HepG2 (cell line): ENCODE results near the gene UPK1B. TPM values are rescaled to one million over a fixed set of nuclear protein-coding genes. Genes with fewer than 3 reads are reported as not detected.
A peak's percentile ranks its signal among the peaks of the same experiment; 100 is the strongest.

Source experiments
- CSRNP1 ChIP-seq: sonication (generic); formaldehyde crosslinking; IDR thresholded peaks from 2 replicates; pipeline ENCODE4 v1.8.1; 2023; ENCODE audit warnings: mild to moderate bottlenecking, missing genetic modification reagents
- FLYWCH1 ChIP-seq: sonication (generic); formaldehyde crosslinking; IDR thresholded peaks from 2 replicates; pipeline ENCODE4 v1.8.1; 2023; ENCODE audit warnings: mild to moderate bottlenecking, missing genetic modification reagents
- HES4 ChIP-seq: sonication (generic); formaldehyde crosslinking; IDR thresholded peaks from 2 replicates; pipeline ENCODE4 v1.9.0; 2021; ENCODE audit warnings: mild to moderate bottlenecking, missing genetic modification reagents, borderline replicate concordance
- MYNN ChIP-seq: sonication (generic); formaldehyde crosslinking; IDR thresholded peaks from 2 replicates; pipeline ENCODE4 v1.4.0; 2020; ENCODE audit warnings: mild to moderate bottlenecking, low read depth, missing genetic modification reagents
- PAF1 ChIP-seq: IDR thresholded peaks from 2 replicates; pipeline ENCODE4 v1.6.1; 2016; ENCODE audit warnings: missing genetic modification reagents, missing compliant biosample characterization
- SALL1 ChIP-seq: sonication (generic); formaldehyde crosslinking; IDR thresholded peaks from 2 replicates; pipeline ENCODE4 v1.8.0; 2022; ENCODE audit warnings: mild to moderate bottlenecking, missing genetic modification reagents
- TRAFD1 ChIP-seq: sonication (generic); formaldehyde crosslinking; IDR thresholded peaks from 2 replicates; pipeline ENCODE4 v1.5.1; 2020; ENCODE audit warnings: missing genetic modification reagents, mild to moderate bottlenecking, borderline replicate concordance
- ZBTB26 ChIP-seq: IDR thresholded peaks from 2 replicates; pipeline ENCODE4 v1.6.1; 2016; ENCODE audit warnings: missing compliant biosample characterization, missing genetic modification reagents, borderline replicate concordance
- ZC3H4 ChIP-seq: sonication (generic); formaldehyde crosslinking; IDR thresholded peaks from 2 replicates; pipeline ENCODE4 v1.4.0; 2020; ENCODE audit warnings: missing genetic modification reagents, borderline replicate concordance
- ZFYVE20 ChIP-seq: sonication (generic); formaldehyde crosslinking; IDR thresholded peaks from 2 replicates; pipeline ENCODE4 v1.8.0; 2023; ENCODE audit warnings: low read depth, mild to moderate bottlenecking, moderate library complexity, missing genetic modification reagents, borderline replicate concordance
- ZMAT5 ChIP-seq: sonication (generic); formaldehyde crosslinking; IDR thresholded peaks from 2 replicates; pipeline ENCODE4 v1.5.0; 2020; ENCODE audit warnings: mild to moderate bottlenecking, low read depth, missing genetic modification reagents, borderline replicate concordance
- ZNF326 ChIP-seq: sonication (generic); formaldehyde crosslinking; IDR thresholded peaks from 2 replicates; pipeline ENCODE4 v1.4.0; 2020; ENCODE audit warnings: missing genetic modification reagents, borderline replicate concordance
- ZNF350 ChIP-seq: sonication (generic); formaldehyde crosslinking; IDR thresholded peaks from 2 replicates; pipeline ENCODE4 v1.4.0; 2020; ENCODE audit warnings: mild to moderate bottlenecking, low read depth, missing genetic modification reagents, borderline replicate concordance
- ZNF362 ChIP-seq: sonication (generic); formaldehyde crosslinking; IDR thresholded peaks from 2 replicates; pipeline ENCODE4 v1.4.0; 2020; ENCODE audit warnings: missing genetic modification reagents, mild to moderate bottlenecking, borderline replicate concordance
- ZNF496 ChIP-seq: sonication (generic); formaldehyde crosslinking; IDR thresholded peaks from 2 replicates; pipeline ENCODE4 v1.8.1; 2023; ENCODE audit warnings: mild to moderate bottlenecking, moderate library complexity, missing genetic modification reagents; ENCODE audit not compliant: insufficient replicate concordance
- ZNF615 ChIP-seq: sonication (generic); formaldehyde crosslinking; IDR thresholded peaks from 2 replicates; pipeline ENCODE4 v1.5.0; 2020; ENCODE audit warnings: mild to moderate bottlenecking, missing genetic modification reagents, borderline replicate concordance
- ZNF644 ChIP-seq: IDR thresholded peaks from 2 replicates; pipeline ENCODE4 v1.6.1; 2016; ENCODE audit warnings: low read depth
- polyA plus RNA-seq, 8 experiments: library from polyadenylated mRNA; depleted of rRNA in 3 of 8; stranded (reverse) in 7 of 8; unstranded in 1 of 8; fragments of >200 nt; fragmentation: Illumina TruSeq in 4 of 8; extraction: Trizol in 4 of 8; gene quantifications; 2 replicates each; pipeline versions ENCODE4 v1.2.1 to v1.2.3, GENCODE V29; 2011 to 2016; ENCODE audit warnings: low read depth in 4 of 8, missing spikeins in 1 of 8, mixed read lengths in 1 of 8; ENCODE audit not compliant: insufficient read depth in 1 of 8
- total RNA-seq, 5 experiments: library from RNA; depleted of rRNA; stranded (reverse); fragments of >200 nt; fragmentation: Illumina TruSeq; extraction: Trizol; gene quantifications; 2 replicates each; pipeline ENCODE4 v1.2.3, GENCODE V29; 2016; ENCODE audit warnings: low read depth in 1 of 5

Gene UPK1B
- total and polyA plus RNA-seq, 2 of the 13 experiments (the other 11 are each of a cell fraction or from before 2014, with no cell fraction given) = not detected

GRCh38 chr3:119240591-119241434, 67.4 kb downstream of the UPK1B start, which contains the start of gene B4GALT4 (continued):
- no peak for TF ChIP-seq ZMAT5 (CRISPR knock-in tag)
- no peak for TF ChIP-seq CSRNP1 (CRISPR knock-in tag)
- no peak for TF ChIP-seq ZNF350 (CRISPR knock-in tag)
- TF ChIP-seq ZBTB26 (CRISPR knock-in tag) = no peak
- TF ChIP-seq ZC3H4 (CRISPR knock-in tag) = no peak
- TF ChIP-seq ZNF496 (CRISPR knock-in tag) = no peak
- TF ChIP-seq ZNF644 (CRISPR knock-in tag) = no peak
- TF ChIP-seq HES4 (CRISPR knock-in tag) = peak; percentile 67
- no peak for TF ChIP-seq ZNF615
- TF ChIP-seq MYNN = no peak
- TF ChIP-seq ZFYVE20 (CRISPR knock-in tag) = no peak
- TF ChIP-seq FLYWCH1 (CRISPR knock-in tag) = no peak
- peak; percentile 57; the same call in 1 of the 2 replicates for TF ChIP-seq SALL1
- TF ChIP-seq TRAFD1 (CRISPR knock-in tag) = no peak
- TF ChIP-seq ZNF362 (CRISPR knock-in tag) = no peak
- no peak for TF ChIP-seq ZNF326
- TF ChIP-seq PAF1 (CRISPR knock-in tag) = no peak
